Measurements from ENCODE around the gene RBM27.

DNA sequence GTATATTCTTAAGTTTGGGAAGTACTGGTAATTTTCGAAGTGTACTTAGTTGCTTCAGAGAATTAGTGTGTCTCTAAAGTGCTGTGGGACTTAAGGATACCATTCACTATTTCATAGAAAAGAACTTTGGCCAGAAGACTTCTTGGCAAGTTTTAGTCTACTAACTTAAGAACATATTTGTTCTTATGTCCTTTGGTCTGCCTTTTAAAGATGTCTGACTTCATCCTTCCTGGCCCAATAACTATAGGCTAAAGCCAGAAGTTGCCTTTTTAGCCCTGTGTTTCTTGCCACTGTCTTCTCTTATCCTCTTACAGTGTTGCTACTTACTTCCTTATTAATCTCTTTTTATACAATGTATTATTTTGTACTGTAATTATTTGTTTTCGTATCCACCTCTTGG is 6.3 kb downstream of the RBM27 start:
- TF ChIP-seq, protein P1, sequence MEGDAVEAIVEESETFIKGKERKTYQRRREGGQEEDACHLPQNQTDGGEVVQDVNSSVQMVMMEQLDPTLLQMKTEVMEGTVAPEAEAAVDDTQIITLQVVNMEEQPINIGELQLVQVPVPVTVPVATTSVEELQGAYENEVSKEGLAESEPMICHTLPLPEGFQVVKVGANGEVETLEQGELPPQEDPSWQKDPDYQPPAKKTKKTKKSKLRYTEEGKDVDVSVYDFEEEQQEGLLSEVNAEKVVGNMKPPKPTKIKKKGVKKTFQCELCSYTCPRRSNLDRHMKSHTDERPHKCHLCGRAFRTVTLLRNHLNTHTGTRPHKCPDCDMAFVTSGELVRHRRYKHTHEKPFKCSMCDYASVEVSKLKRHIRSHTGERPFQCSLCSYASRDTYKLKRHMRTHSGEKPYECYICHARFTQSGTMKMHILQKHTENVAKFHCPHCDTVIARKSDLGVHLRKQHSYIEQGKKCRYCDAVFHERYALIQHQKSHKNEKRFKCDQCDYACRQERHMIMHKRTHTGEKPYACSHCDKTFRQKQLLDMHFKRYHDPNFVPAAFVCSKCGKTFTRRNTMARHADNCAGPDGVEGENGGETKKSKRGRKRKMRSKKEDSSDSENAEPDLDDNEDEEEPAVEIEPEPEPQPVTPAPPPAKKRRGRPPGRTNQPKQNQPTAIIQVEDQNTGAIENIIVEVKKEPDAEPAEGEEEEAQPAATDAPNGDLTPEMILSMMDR (conservative IDR thresholded peaks at IDR 0.05; ENCODE audit: low read depth, low read length): no peak
- TF ChIP-seq EZH2 (IDR thresholded peaks at IDR 0.05; ENCODE audit: low read length, unreplicated experiment): no peak
